ENCODE data around the gene DSCAML1. TPM values are rescaled to one million over a fixed set of nuclear protein-coding genes. Genes with fewer than 3 reads are reported as not detected.

The DSCAML1 gene
- total and polyA plus RNA-seq, 10 of the 15 experiments (the other 5 are each of a cell fraction or from before 2014, with no cell fraction given), result 0.03 to 0.18 (median 0.06) TPM; not detected in 1

DNA sequence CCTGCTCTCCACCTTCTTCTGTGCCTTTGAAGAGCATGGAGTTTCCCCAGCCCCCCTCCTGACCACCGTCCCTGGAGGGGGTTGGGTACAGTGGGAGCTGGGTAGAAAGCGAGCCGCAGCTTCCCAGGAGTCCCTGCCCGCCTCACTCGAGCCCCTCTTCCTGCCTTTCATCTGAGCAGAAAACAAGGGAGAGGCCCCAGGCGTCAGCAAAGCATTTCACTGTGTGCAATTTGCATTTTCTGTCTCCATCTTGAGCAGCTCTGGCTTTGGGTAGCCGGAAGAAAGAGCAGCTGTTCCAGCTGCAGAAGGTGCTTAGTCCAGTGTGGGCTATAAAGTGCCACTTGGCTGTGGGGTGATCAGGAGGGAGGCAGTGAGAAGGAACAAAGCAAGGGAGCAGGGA is 239.7 kb downstream of the DSCAML1 start (continued):
- TF ChIP-seq REST (IDR thresholded peaks at IDR 0.05; ENCODE audit: low read depth, low read length), result no peak
- no peak for TF ChIP-seq FOXK2 (IDR thresholded peaks at IDR 0.05)

DNA sequence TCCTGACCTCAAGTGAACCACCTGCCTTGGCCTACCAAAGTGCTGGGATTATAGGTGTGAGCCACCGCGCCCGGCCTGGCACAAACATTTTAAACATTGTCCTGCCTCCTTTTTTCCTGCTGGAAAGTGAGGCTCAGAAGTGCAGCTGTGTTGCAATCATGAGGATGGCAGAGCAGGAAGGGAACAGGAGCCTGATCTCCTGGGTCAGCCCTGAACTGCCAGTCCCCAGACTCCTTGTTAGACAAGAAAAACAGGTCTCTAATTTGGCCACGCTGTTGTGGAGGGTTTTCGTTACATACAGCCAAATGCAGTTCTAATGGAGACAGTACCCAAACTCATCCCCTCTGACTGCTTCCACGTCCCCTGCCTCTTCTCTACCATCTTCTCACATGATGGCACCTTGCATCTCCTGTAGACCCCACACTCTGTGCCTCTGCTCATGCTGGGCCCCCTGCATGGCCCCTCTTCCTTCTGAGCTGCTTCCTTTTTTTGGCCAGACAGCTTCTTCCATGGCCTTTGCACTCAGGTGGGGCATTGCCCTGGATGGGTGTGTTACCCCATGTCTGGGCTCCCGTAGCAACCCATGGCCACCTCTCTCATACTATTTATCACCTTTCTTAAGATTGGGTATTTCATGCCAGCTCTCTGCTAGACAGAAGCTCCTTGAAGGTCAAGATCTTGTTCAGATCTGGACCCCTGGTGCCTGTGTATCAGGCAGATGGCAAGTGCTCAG is 242.2 kb downstream of the DSCAML1 start:
- no peak for TF ChIP-seq LARP7 (IDR thresholded peaks at IDR 0.05)
- no peak for TF ChIP-seq CBFB (IDR thresholded peaks at IDR 0.05; ENCODE audit: low read depth)
- no peak for TF ChIP-seq NR2F1 (conservative IDR thresholded peaks at IDR 0.05)
- no peak for TF ChIP-seq EED (IDR thresholded peaks at IDR 0.05; ENCODE audit: low read depth)
- no peak for TF ChIP-seq KLF5 (IDR thresholded peaks at IDR 0.05; ENCODE audit: partially characterized antibody)
- H3K27me3 ChIP-seq (replicated peaks in 1 of 2; ENCODE audit: control insufficient read depth in 2 of 2, insufficient read depth in 2 of 2, low read length in 1 of 2), result peaks cover 0 to 2% of the 10 kb centered on the region in 2 experiments; a peak in 3 of 4 replicates
- no peak overlapping the region for H3K4me2 ChIP-seq (ENCODE audit: control insufficient read depth, insufficient read depth)
- no peak overlapping the region for H2AFZ ChIP-seq (ENCODE audit: control insufficient read depth, low read depth, low read length)
- H3K27ac ChIP-seq (ENCODE audit: control insufficient read depth, insufficient read depth), result no peak overlapping the region
- H3K9me3 ChIP-seq (replicated peaks; ENCODE audit: control insufficient read depth, insufficient read depth, low read length), result no peaks in the 10 kb centered on the region
- intact Hi-C loops (cut with micrococcal nuclease; ENCODE audit: unreplicated experiment) (no loop called here), in situ Hi-C loops (cut with MboI) (no loop called here)
- H3K9ac ChIP-seq (ENCODE audit: control insufficient read depth, insufficient read depth, low read length), result no peak overlapping the region
- ChIA-PET POLR2A (no interaction called here), CTCF (interaction anchor here (1.6 kb wide), 1 partner anchor 129 kb away, joined by 4 read pairs; no protein-coding TSS in a partner anchor), RAD21 (ENCODE audit: unreplicated experiment) (no interaction called here), SMC1A (ENCODE audit: uncharacterized antibody, unreplicated experiment) (interaction anchor here (1.1 to 1.3 kb wide), 2 partner anchors 10 to 20 kb away, joined by 3 read pairs; no protein-coding TSS in a partner anchor)
- no peaks in the 10 kb centered on the region for H3K4me1 ChIP-seq (ENCODE audit: control insufficient read depth, insufficient read depth, low read length)
- BruUV-seq (replicated peaks), result no TSS peak
- ATAC-seq, result no peak
- H3K4me3 ChIP-seq, result no peak overlapping the region
- 46% methylated on average over 7 of the region's 7 CpGs for WGBS (ENCODE audit: insufficient coverage, insufficient replicate concordance, low lambda C conversion rate, missing lambda C conversion rate)
- H3K36me3 ChIP-seq (ENCODE audit: control insufficient read depth in 2 of 2, insufficient read depth in 2 of 2, low read length in 1 of 2), result no peaks in the 10 kb centered on the region
- H4K20me1 ChIP-seq (ENCODE audit: control insufficient read depth, insufficient read depth), result no peaks in the 10 kb centered on the region
- no peak for DNase-seq (ENCODE audit: low read depth, low spot score)
- FAIRE-seq, result no peak
- H3K79me2 ChIP-seq (ENCODE audit: control insufficient read depth, insufficient read depth, low read length), result no peaks in the 10 kb centered on the region

Measured in GM12878 (cell line).